PC-3 (cell line): ENCODE results near the gene ZBTB7A.

ENCODE experiments used
- CTCF ChIP-seq: fragments of 300-600 bp; sonication (generic); conservative IDR thresholded peaks from 2 replicates; pipeline ENCODE4 v1.5.1; 2017; ENCODE audit warnings: antibody characterized with exemption, low read depth, mild to moderate bottlenecking, low read length
- EZH2 ChIP-seq: fragments of 300-600 bp; sonication (generic); IDR thresholded peaks from one replicate; pipeline ENCODE4 v1.6.1; 2017; ENCODE audit warnings: antibody characterized with exemption, mild to moderate bottlenecking, low read length; ENCODE audit not compliant: unreplicated experiment
- EZH2phosphoT487 ChIP-seq: fragments of 300-600 bp; sonication (generic); IDR thresholded peaks from 2 replicates; pipeline ENCODE4 v1.6.1; 2018; ENCODE audit warnings: mild to moderate bottlenecking, antibody characterized with exemption, low read length, borderline replicate concordance

- no peak for TF ChIP-seq CTCF
- no peak for TF ChIP-seq EZH2
- TF ChIP-seq EZH2phosphoT487, result no peak
Observed at GRCh38 chr19:4064496-4065260, 2.0 kb downstream of the ZBTB7A start.
